IPS-20b (cell line): ENCODE data around the gene CACNA1D.

Source experiments
- H3K27ac ChIP-seq: one replicate; pipeline ENCODE4 v1.5.1; 2013; ENCODE audit warnings: low read length
- H3K27me3 ChIP-seq: 2 replicates; pipeline ENCODE4 v1.6.1; 2013; ENCODE audit warnings: mild to moderate bottlenecking, low read length, inconsistent platforms; ENCODE audit not compliant: insufficient read depth
- H3K36me3 ChIP-seq: 2 replicates; pipeline ENCODE4 v1.6.1; 2013; ENCODE audit warnings: low read depth, mild to moderate bottlenecking, inconsistent platforms, low read length, moderate library complexity; ENCODE audit not compliant: insufficient read depth
- H3K4me1 ChIP-seq: 2 replicates; pipeline ENCODE4 v1.6.1; 2013; ENCODE audit warnings: mild to moderate bottlenecking, control low read depth, inconsistent platforms, low read length, moderate library complexity; ENCODE audit not compliant: insufficient read depth
- H3K4me3 ChIP-seq: 2 replicates; pipeline ENCODE4 v1.5.1; 2013; ENCODE audit warnings: mild to moderate bottlenecking, low read length, inconsistent platforms
- H3K9ac ChIP-seq: 2 replicates; pipeline ENCODE4 v1.6.1; 2013; ENCODE audit warnings: low read depth, mild to moderate bottlenecking, inconsistent platforms, low read length, moderate library complexity
- H3K9me3 ChIP-seq: 2 replicates; pipeline ENCODE4 v1.6.1; 2013; ENCODE audit warnings: mild to moderate bottlenecking, low read depth, low read length, inconsistent platforms; ENCODE audit not compliant: insufficient read depth

CACNA1D gene

DNA sequence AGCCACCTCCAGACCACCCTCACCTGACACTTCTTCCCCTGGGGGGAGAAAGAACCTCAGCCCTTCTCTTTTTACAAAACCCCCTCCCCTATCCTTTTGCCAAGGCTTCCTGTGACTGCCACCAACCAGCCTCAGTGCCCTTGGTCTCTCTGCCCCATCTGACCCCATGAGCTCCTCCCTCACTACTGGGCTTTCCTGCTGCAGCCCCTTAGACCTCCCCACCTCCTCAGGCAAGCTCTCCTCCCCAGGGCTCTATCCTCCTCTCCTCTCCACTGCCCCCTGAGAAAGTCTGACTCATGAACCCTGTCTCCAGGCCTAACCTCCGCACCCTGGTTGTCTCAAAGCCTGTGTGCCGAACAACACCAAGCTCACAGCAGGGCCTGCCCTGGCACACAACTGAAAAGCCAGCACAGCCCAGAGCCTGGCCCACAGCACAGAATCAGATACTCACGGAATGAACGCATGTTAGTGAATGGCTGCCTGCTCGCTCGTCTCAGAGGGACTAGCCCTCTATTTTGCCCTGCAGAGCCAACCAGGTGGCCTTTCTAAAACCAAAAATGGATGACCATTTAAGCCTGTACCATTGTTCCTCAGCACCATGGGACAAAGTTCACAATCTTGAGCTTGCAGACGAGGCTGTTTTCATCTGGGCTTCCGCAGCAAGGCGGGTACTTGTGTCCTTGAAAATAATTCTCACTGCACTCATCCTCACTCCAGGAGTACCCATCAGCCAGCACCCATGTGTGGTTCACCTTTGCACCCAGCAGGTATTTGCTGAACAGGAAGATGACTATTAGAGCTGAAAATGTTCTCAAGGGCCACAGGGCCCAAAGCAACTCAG lies 350.1 kb downstream of the CACNA1D start:
- Histone ChIP-seq H3K4me3 (no peak overlapping the region), H3K9me3 (no peaks in the 10 kb centered on the region), H3K27me3 (peaks cover 24% of the 10 kb centered on the region), H3K27ac (no peak overlapping the region), H3K9ac (no peak overlapping the region), H3K36me3 (peaks cover 4% of the 10 kb centered on the region; the same call in 1 of the 2 replicates), H3K4me1 (peaks cover 18% of the 10 kb centered on the region; the same call in 1 of the 2 replicates)

DNA sequence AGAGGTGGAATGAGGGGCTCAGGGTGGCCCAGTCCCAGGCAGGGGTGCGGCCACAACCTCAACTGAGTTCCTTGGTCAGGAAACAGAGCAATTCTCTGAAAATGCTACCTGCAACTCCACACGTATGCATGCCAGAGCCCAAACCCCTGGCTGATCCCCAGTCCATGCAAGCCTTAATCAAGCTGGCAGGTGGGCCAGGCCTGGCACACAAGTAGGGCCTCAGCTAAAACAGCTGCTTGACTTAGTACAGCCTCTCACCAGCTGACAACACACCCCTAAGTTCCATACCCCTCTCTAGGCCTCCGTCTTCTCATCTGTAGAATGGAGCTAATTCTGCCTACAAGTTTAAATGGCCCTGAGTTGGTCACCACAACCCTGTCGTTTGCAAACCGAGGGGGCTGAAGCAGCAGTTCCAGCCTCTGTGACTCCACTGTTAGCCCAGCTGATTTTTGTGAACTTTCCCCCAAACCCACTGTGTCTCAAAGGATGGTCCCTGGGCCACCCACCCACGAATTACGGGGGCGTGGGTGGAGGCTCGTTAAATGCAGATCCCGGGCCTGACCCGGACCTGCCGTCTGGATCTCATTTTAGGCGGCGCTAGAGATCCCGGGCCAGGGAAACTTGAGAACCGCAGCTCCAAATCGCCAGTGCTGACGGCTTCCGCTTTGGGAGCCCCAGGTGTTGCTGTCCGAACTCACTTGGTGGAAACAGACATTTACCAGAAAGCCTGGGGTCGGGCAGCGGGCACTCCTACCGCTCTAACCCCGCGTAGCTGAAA lies 350.9 kb downstream of the CACNA1D start:
- Histone ChIP-seq H3K4me3 (peak overlapping the region; percentile 74), H3K4me1 (peaks cover 18% of the 10 kb centered on the region; the same call in 1 of the 2 replicates), H3K9me3 (no peaks in the 10 kb centered on the region), H3K9ac (peak overlapping the region; percentile 80; the same call in 1 of the 2 replicates), H3K36me3 (no peaks in the 10 kb centered on the region), H3K27ac (no peak overlapping the region), H3K27me3 (peaks cover 24% of the 10 kb centered on the region)

DNA sequence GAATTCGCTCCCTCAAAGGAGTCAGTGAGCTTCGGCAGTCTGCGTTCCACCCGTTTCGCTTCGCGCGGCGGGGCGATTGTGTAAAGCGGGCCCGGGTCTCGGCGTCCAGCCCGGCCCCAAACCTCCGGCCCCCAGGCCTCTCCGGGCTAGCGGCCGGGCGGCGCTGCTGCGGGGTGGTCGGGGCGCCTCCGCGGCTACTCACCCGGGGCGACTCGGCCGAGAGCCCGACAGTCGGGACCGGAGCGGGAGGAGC lies 351.4 kb downstream of the CACNA1D start:
- Histone ChIP-seq H3K4me3 (peak overlapping the region; percentile 74), H3K27me3 (peaks cover 24% of the 10 kb centered on the region), H3K9ac (peak overlapping the region; percentile 80; the same call in 1 of the 2 replicates), H3K4me1 (peaks cover 18% of the 10 kb centered on the region; the same call in 1 of the 2 replicates), H3K9me3 (no peaks in the 10 kb centered on the region), H3K36me3 (no peaks in the 10 kb centered on the region), H3K27ac (no peak overlapping the region)

DNA sequence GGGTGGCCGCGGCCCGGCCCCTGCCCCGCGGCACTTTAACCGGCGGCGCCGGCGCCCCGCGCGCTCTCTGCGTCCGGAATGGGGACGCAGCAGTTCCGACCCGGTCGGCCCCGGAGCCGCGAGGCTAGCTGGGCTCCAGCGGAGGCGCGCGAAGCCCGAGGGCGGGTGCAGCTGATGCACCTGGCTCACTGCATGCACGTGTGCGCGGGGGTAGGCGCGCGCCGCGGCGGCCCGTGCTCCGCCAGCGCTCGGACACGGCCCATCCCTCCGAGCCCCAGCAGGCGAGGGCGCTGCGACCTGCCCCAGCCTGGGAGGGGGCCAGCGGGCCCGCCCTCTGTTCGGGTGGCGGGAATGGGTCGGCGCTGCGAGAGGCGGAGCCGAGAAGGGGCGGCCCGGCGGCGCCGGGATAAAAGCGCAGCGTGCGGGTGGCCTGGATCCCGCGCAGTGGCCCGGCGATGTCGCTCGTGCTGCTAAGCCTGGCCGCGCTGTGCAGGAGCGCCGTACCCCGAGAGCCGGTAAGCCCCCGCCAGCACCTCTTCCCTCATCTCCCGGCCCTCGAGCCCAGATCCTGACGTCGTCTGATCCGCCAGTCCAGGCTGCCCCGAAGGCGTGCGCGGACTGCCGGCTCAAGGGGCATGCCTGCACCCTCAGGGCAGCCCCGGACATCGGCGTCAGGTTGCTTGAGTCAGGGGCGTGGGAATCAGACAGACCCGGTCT lies 351.9 kb downstream of the CACNA1D start, which contains the start of the genes CHDH and IL17RB:
Gene CHDH, minus strand, starts transcription at position 286 of the 717 bp plus-strand sequence. CDS start 22,411 bp downstream, outside the sequence.
Gene IL17RB, plus strand, starts transcription at position 435 of the 717 bp plus-strand sequence. Its CDS starts 21 bp downstream, at position 456.
- peaks cover 18% of the 10 kb centered on the region; the same call in 1 of the 2 replicates for H3K4me1 ChIP-seq
- H3K27me3 ChIP-seq: peaks cover 24% of the 10 kb centered on the region
- H3K9me3 ChIP-seq: no peaks in the 10 kb centered on the region
- peak within 1 kb of the TSS; percentile 74 for H3K4me3 ChIP-seq
- no peaks in the 10 kb centered on the region for H3K36me3 ChIP-seq
- H3K27ac ChIP-seq: no peak within 1 kb of the TSS
- peak within 1 kb of the TSS; percentile 80; the same call in 1 of the 2 replicates for H3K9ac ChIP-seq

DNA sequence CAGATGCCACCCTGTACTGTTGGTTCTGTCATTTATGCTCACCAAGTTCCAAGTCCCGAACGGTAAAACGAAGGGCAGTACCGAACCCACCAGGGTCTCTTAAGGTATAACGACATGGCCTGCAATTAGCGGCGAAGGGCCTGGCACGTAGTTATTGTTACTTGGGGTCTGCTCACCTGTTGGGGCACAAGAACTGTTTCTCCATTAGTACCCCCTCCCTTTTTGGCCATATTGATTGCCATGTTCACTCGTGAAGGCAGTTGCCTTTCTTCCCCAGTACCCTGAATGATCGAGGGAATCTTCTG lies 352.4 kb downstream of the CACNA1D start:
- peaks cover 18% of the 10 kb centered on the region; the same call in 1 of the 2 replicates for H3K4me1 ChIP-seq
- H3K9me3 ChIP-seq: no peaks in the 10 kb centered on the region
- H3K36me3 ChIP-seq: no peaks in the 10 kb centered on the region
- H3K4me3 ChIP-seq: peak overlapping the region; percentile 74
- H3K27me3 ChIP-seq: peaks cover 24% of the 10 kb centered on the region
- no peak overlapping the region for H3K9ac ChIP-seq
- H3K27ac ChIP-seq: no peak overlapping the region

DNA sequence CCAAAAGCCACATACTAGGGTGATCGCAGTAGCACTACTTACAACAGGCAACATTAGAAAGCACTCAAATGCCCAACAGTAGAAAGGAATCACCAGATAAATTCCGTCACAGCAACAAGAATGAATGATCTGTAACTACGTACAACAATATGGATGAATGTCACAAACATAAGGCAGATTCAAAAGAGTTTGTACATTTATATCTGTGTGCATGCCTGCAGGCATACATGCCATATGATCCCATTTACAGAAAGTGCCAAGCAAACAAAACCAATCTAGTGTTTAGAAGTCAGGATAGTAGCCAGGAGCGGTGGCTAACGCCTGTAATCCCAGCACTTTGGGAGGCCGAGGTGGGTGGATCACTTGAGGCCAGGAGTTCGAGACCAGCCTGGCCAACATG lies 355.5 kb downstream of the CACNA1D start:
- Histone ChIP-seq H3K27me3 (peaks cover 24% of the 10 kb centered on the region), H3K4me3 (no peak overlapping the region), H3K4me1 (no peaks in the 10 kb centered on the region), H3K27ac (no peak overlapping the region), H3K9ac (no peak overlapping the region), H3K36me3 (no peaks in the 10 kb centered on the region), H3K9me3 (no peaks in the 10 kb centered on the region)

DNA sequence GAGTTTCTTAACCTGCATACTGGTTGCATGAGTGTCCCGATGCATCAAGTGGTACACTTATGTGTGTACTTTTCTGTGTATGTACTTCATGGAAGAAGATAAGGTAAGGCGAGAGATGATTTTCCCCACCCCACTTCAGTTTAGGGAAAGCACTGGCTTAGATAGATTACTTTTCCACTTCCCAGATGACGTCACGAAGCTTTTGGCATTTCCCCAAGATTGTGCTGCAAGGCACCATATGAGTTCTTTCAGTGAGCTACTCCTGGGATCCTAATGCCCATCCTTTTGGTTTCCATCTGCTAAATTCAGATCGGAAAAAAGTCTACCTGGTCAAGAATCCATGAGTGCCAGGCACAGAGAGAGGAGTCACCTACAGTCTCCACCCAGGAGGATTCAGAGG lies 356.5 kb downstream of the CACNA1D start:
- Histone ChIP-seq H3K27ac (no peak overlapping the region), H3K36me3 (no peaks in the 10 kb centered on the region), H3K4me1 (no peaks in the 10 kb centered on the region), H3K27me3 (peaks cover 24% of the 10 kb centered on the region), H3K9ac (no peak overlapping the region), H3K4me3 (no peak overlapping the region), H3K9me3 (no peaks in the 10 kb centered on the region)

DNA sequence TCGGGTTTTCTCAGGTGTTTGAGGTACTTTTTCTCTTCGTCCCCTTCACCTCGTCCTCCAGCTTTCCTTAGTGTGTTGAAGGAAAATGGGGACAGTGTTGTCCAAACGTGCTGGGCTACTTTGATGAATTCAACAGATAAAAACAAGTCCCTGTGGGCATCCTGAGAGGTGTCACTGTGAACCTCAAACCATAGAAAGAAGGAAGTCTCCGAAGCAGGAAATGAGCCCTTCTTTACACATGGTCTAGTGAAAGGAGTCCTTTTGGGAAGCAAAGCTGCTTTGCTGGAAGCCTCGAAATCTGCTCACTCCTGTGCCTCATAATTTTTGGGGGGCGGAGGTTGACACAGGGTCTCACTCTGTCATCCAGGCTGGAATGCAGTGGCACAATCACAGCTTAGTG lies 362.6 kb downstream of the CACNA1D start:
- Histone ChIP-seq H3K4me1 (no peaks in the 10 kb centered on the region), H3K9ac (no peak overlapping the region), H3K36me3 (peaks cover 42% of the 10 kb centered on the region), H3K9me3 (no peaks in the 10 kb centered on the region), H3K27ac (no peak overlapping the region), H3K4me3 (no peak overlapping the region), H3K27me3 (no peaks in the 10 kb centered on the region)

DNA sequence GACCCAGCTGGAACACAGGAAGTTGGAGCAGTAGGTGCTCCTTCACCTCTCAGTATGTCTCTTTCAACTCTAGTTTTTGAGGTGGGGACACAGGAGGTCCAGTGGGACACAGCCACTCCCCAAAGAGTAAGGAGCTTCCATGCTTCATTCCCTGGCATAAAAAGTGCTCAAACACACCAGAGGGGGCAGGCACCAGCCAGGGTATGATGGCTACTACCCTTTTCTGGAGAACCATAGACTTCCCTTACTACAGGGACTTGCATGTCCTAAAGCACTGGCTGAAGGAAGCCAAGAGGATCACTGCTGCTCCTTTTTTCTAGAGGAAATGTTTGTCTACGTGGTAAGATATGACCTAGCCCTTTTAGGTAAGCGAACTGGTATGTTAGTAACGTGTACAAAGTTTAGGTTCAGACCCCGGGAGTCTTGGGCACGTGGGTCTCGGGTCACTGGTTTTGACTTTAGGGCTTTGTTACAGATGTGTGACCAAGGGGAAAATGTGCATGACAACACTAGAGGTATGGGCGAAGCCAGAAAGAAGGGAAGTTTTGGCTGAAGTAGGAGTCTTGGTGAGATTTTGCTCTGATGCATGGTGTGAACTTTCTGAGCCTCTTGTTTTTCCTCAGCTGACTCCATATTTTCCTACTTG lies 363.8 kb downstream of the CACNA1D start:
- Histone ChIP-seq H3K4me1 (no peaks in the 10 kb centered on the region), H3K9me3 (no peaks in the 10 kb centered on the region), H3K9ac (no peak overlapping the region), H3K27ac (no peak overlapping the region), H3K36me3 (peaks cover 54% of the 10 kb centered on the region), H3K4me3 (no peak overlapping the region), H3K27me3 (no peaks in the 10 kb centered on the region)

DNA sequence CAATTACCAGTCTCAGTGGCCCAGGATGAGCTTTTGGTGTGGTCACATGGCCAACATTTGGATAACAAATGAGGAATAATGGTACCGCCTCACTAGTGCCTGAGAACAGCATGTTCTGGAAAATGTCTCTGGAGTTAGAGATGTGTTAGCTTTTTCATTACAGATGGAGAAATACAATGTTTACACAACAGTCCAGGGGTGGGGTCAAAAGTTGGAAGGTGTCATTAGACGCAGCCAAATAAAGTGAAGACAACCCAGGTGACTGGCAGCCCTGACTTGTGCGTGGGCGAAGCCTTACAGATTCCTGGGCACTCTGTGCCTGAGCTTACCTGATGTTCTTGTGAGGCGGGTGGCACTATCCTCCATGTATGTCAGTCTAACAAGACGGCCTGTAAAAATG lies 364.8 kb downstream of the CACNA1D start:
- Histone ChIP-seq H3K27me3 (no peaks in the 10 kb centered on the region), H3K27ac (no peak overlapping the region), H3K4me3 (no peak overlapping the region), H3K4me1 (no peaks in the 10 kb centered on the region), H3K36me3 (peaks cover 57% of the 10 kb centered on the region), H3K9ac (no peak overlapping the region), H3K9me3 (no peaks in the 10 kb centered on the region)

DNA sequence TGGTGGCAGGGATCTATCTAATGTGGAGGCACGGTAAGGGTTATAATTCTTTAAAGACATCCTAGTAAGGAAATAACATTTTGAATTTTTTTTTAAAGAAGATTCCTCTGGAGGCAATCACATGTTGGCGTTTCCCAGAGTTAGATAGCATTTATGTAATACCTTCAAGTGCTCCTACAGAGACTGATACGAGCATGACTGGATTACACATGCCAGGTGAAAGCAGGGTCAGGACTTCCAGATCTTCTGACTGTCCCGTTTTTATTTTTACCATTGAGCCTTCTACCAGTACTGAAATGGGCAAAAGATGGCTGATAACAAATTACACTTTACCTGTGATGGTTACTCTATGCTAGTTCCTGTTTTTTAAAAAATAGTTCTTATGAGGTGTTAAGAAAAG lies 365.8 kb downstream of the CACNA1D start:
- no peak overlapping the region for H3K9ac ChIP-seq
- H3K27me3 ChIP-seq: no peaks in the 10 kb centered on the region
- peaks cover 66% of the 10 kb centered on the region for H3K36me3 ChIP-seq
- H3K4me1 ChIP-seq: no peaks in the 10 kb centered on the region
- H3K9me3 ChIP-seq: no peaks in the 10 kb centered on the region
- H3K27ac ChIP-seq: no peak overlapping the region
- H3K4me3 ChIP-seq: no peak overlapping the region
